Nephron progenitor cell (in vitro differentiated cells): ENCODE measurements around the gene ERMARD.

Source experiments
- DNase-seq: peaks from one replicate; pipeline ENCODE4 v3.0.0; 2021
- H3K27ac Mint-ChIP-seq: 2 replicates; pipeline ENCODE4 v1.8.0; 2021; ENCODE audit warnings: mild to moderate bottlenecking, moderate library complexity, mixed read lengths
- H3K27me3 Mint-ChIP-seq: 2 replicates; pipeline ENCODE4 v1.8.0; 2021; ENCODE audit warnings: mild to moderate bottlenecking, low read depth, mixed read lengths; ENCODE audit not compliant: poor library complexity
- H3K36me3 Mint-ChIP-seq: 2 replicates; pipeline ENCODE4 v1.8.0; 2021; ENCODE audit warnings: low read depth, mixed read lengths
- H3K4me1 Mint-ChIP-seq: 2 replicates; pipeline ENCODE4 v1.8.0; 2021; ENCODE audit warnings: mixed read lengths
- H3K4me3 Mint-ChIP-seq: 2 replicates; pipeline ENCODE4 v1.8.0; 2021; ENCODE audit warnings: mild to moderate bottlenecking, moderate library complexity, mixed read lengths
- H3K9me3 Mint-ChIP-seq: 2 replicates; pipeline ENCODE4 v1.8.0; 2021; ENCODE audit warnings: mild to moderate bottlenecking, moderate library complexity, mixed read lengths
- TF ChIP-seq, protein P1 (sequence below): fragments of 200-600 bp; sonication (generic); IDR thresholded peaks from 2 replicates; pipeline ENCODE4 v1.5.0; 2021; ENCODE audit warnings: antibody characterized with exemption

ERMARD gene

DNA sequence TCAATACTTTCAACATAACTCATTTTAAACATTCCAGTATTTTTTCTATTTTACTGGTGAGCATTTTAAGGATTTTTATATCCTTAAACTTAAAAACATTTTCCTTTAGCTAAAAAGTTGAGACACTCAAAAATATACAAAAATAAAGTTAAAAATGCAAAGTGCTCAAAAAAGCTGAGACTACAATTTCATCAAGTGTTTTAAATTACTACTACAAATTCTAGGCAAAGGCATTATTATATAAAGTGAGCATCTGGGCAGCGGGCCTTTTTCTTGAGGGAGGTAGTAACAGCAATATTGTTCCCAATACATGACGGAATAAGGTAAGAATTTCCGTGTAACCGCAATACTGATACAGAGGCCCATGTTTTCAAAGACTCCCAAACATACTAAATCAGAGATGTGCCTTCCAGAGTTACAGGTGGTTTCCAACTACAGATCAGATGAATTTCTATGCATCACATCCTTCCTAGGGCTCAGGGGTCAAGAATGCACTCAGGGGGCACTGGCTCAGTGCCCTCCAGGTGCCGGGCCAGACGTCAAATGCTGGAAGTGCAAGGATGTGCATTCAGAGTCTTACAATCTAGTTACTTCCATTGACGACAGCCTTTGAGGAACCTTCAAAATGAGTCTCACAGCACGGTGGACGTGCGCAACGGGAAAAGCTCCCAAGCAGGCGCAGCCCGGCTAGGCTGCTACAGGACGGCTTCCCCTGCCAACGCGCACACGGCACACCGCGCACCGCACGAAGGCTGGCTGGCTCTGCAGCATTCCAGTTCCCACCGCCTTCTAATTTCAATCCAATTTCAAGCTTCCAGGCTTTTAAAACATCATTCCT lies 28.8 kb upstream of the ERMARD start:
- Mint-ChIP-seq H3K9me3 (no peaks in the 10 kb centered on the region), H3K27ac (peak overlapping the region; percentile 98), H3K36me3 (peaks cover 27% of the 10 kb centered on the region), H3K4me1 (peaks cover 57% of the 10 kb centered on the region), H3K4me3 (peak overlapping the region; percentile 95), H3K27me3 (peaks cover 3% of the 10 kb centered on the region)
- peak; percentile 44 for DNase-seq
- TF ChIP-seq, protein P1, sequence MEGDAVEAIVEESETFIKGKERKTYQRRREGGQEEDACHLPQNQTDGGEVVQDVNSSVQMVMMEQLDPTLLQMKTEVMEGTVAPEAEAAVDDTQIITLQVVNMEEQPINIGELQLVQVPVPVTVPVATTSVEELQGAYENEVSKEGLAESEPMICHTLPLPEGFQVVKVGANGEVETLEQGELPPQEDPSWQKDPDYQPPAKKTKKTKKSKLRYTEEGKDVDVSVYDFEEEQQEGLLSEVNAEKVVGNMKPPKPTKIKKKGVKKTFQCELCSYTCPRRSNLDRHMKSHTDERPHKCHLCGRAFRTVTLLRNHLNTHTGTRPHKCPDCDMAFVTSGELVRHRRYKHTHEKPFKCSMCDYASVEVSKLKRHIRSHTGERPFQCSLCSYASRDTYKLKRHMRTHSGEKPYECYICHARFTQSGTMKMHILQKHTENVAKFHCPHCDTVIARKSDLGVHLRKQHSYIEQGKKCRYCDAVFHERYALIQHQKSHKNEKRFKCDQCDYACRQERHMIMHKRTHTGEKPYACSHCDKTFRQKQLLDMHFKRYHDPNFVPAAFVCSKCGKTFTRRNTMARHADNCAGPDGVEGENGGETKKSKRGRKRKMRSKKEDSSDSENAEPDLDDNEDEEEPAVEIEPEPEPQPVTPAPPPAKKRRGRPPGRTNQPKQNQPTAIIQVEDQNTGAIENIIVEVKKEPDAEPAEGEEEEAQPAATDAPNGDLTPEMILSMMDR = no peak

DNA sequence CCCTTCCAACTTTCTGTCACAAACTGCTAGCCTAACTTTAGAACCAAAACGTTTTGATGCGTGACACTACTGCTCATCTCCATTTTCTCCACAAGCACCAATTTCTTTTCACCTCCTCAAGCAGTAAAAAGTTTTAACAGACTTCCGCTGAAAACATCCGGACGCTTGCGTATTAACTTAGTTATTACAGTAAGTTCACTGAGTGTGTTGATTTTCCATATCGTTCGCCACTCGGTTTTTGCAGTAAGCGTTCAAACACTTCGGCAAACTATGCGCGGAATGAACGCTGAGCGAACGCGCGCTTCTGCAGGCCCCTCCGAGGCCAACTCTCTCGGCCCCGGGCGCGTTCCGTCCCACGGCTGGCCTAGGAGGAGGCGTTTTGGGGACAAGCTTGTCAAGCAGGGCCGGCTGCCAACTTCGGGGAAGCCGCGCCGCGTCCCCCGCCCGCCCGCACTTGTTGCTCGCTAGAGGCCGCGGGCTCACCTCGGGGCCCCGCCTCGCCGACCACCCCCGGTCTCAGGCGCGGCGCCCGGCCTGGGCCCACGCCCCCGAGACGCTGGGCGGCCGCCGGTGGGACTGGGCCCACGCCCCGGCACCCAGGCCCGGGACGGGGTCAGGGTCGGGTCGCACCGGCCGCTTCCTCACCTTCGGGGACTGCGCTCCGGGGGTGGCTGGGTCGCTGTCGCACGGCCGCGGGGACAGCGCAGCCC lies 28.1 kb upstream of the ERMARD start:
- H3K4me1 Mint-ChIP-seq = peaks cover 63% of the 10 kb centered on the region
- H3K27ac Mint-ChIP-seq = peak overlapping the region; percentile 98
- H3K27me3 Mint-ChIP-seq = peaks cover 3% of the 10 kb centered on the region
- H3K36me3 Mint-ChIP-seq = peaks cover 24% of the 10 kb centered on the region
- DNase-seq = peak; percentile 69
- H3K9me3 Mint-ChIP-seq = no peaks in the 10 kb centered on the region
- TF ChIP-seq, protein P1 = no peak
- H3K4me3 Mint-ChIP-seq = peak overlapping the region; percentile 95

DNA sequence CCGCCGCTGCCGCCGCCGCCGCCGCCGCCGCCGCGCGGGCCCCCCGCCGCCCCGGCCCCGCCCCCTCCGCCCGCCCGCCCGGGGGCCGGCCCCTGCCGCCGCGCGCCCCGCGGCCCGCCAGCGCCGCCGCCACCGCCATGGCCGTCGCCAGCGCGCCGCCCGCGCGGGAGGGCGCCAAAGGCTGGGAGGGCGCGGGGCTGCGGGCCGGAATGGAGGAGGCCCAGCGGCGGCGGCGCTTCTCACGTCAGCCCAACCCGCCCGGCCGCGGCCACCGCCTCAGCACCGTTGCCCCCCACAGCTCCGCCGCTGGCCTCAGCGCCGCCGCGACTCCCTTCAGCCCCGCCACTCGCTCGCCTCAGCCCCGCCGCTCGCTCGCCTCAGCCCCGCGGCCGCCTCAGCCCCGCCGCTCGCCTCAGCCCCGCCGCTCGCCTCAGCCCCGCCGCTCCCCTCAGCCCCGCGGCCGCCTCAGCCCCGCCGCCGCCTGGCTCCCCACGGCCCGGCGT lies 27.4 kb upstream of the ERMARD start:
- no peak overlapping the region for H3K27ac Mint-ChIP-seq
- H3K36me3 Mint-ChIP-seq = peaks cover 22% of the 10 kb centered on the region
- TF ChIP-seq, protein P1 = no peak
- peaks cover 3% of the 10 kb centered on the region for H3K27me3 Mint-ChIP-seq
- H3K9me3 Mint-ChIP-seq = no peaks in the 10 kb centered on the region
- H3K4me1 Mint-ChIP-seq = peaks cover 63% of the 10 kb centered on the region
- peak overlapping the region; percentile 57 for H3K4me3 Mint-ChIP-seq
- peak; percentile 70 for DNase-seq

DNA sequence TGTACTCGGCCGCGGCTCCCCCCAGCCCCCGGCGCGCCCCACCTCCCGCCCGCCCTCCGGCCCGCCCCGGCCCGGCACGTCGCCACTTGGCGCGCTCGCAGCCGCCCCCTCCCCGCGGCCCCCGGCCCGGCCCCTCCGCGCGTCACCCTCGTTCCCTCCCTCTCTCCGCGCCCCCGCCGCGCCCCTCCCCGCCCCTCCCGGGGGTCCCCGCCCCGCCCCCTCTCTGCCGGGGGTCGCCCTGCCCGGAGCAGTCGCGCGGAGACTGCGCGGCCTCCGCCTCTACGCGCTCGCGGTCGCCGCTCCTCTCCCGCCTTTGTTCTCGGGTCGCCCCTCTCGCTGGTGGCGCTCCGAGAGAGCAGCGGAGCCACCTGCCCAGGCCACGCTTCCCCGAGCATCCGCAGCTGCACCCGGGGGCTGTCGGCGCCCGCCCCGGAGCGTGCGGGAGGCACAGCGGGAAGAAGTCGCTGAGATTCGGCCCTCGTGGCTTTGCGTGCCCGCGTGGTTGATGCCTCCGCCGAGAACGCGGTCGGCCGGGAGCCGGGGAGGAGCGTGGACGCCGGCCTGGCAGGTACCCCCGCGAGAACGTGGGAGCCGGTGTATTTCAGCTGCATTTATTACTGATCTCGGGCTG lies 26.8 kb upstream of the ERMARD start, which contains the start of gene PHF10:
Gene PHF10 (minus strand): TSS at position 7 of the 631 bp plus-strand sequence. CDS start 569 bp downstream, outside the sequence.
- peak within 1 kb of the TSS; percentile 95 for H3K4me3 Mint-ChIP-seq
- H3K36me3 Mint-ChIP-seq = peaks cover 16% of the 10 kb centered on the region
- no peaks in the 10 kb centered on the region for H3K9me3 Mint-ChIP-seq
- H3K4me1 Mint-ChIP-seq = peaks cover 63% of the 10 kb centered on the region
- TF ChIP-seq, protein P1 = no peak
- peaks cover 3% of the 10 kb centered on the region for H3K27me3 Mint-ChIP-seq
- H3K27ac Mint-ChIP-seq = peak within 1 kb of the TSS; percentile 98
- peak; percentile 87 for DNase-seq

DNA sequence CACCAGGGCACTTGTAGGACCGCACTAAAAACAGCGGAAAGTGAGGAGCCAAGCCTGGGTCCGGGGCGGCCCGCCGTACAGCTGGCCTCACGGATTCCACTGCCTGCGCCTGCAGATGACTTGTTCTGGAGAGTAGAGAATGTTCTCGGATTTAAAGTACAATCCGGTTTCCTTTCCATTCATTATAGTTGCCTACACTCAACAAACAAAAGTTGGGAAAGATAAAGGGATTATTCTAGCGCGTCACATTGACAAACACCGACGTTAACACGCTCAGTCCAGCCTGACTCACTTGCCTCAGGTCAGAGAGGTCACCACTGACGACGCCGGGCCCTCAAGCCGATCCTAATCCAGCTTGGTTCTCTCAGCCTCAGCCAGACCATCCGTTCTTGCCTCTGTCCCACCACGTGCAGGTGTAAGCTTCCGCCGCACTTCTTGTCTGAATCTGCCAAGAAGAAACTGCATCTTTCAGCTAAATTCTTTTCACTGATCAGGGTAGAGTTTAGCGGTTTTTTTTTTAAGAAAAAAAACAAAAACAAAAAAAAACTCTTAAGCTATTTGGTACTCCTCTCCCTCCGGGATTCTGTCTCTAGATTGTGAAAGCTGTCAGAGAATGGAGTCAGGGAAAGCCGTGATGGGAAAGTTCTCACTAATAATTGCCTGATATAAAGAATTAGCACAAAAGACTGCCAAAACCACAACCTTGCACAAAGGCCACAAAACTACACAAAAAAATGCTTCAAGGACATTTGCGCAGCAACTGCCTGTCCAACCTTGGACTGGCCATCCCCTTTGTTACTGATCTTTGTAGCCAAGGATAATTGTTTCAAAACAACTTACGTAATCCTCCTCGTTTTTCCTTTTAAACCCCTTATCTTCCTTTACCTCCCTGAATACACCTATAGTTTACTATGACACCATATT lies 26.0 kb upstream of the ERMARD start:
- H3K4me3 Mint-ChIP-seq = peak overlapping the region; percentile 81
- TF ChIP-seq, protein P1 = no peak
- DNase-seq = peak; percentile 58
- H3K36me3 Mint-ChIP-seq = peaks cover 8% of the 10 kb centered on the region
- no peaks in the 10 kb centered on the region for H3K9me3 Mint-ChIP-seq
- peak overlapping the region; percentile 93 for H3K27ac Mint-ChIP-seq
- H3K27me3 Mint-ChIP-seq = peaks cover 3% of the 10 kb centered on the region
- H3K4me1 Mint-ChIP-seq = peaks cover 61% of the 10 kb centered on the region
